ENCODE measurements around the gene COPS8. TPM values are rescaled to one million over a fixed set of nuclear protein-coding genes. Genes with fewer than 3 reads are reported as not detected.

COPS8 gene
- total and polyA plus RNA-seq, 8 donors, result 44.4 to 78.1 (median 69.7) TPM

- H3K9me3 ChIP-seq, result no peaks in the 10 kb centered on the region
- H3K27ac ChIP-seq, result no peak overlapping the region
- ATAC-seq (no peak), DNase-seq (no peak)
- H3K27me3 ChIP-seq, result no peaks in the 10 kb centered on the region
- H3K36me3 ChIP-seq, result no peaks in the 10 kb centered on the region
- H3K4me1 ChIP-seq, result peaks cover 0 to 8% of the 10 kb centered on the region in 2 donors
- TF ChIP-seq CTCF (IDR thresholded peaks at IDR 0.05), result no peak
- intact Hi-C loops (cut with DNase I), result loop anchor here in 1 of 2 donors (5.0 kb wide), 1 partner anchor 710 kb away; no protein-coding TSS in a partner anchor
- no peak overlapping the region for H3K4me3 ChIP-seq
Measured at GRCh38 chr2:237062585-237062984, 23.1 kb upstream of the COPS8 start.

GRCh38 chr2:237064203-237065070, 21.3 kb upstream of the COPS8 start:
- Histone ChIP-seq H3K9me3 (no peaks in the 10 kb centered on the region), H3K27ac (no peak overlapping the region), H3K27me3 (no peaks in the 10 kb centered on the region), H3K4me3 (no peak overlapping the region), H3K4me1 (peaks cover 0 to 8% of the 10 kb centered on the region in 2 donors), H3K36me3 (no peaks in the 10 kb centered on the region)
- ATAC-seq (no peak), DNase-seq (no peak)
- TF ChIP-seq CTCF (IDR thresholded peaks at IDR 0.05), result no peak
- intact Hi-C loops (cut with DNase I), result loop anchor here in 1 of 2 donors (5.0 kb wide), 1 partner anchor 712 kb away; no protein-coding TSS in a partner anchor

- TF ChIP-seq CTCF (IDR thresholded peaks at IDR 0.05), result no peak
- Histone ChIP-seq H3K27ac (no peak overlapping the region), H3K36me3 (no peaks in the 10 kb centered on the region), H3K9me3 (no peaks in the 10 kb centered on the region), H3K4me3 (no peak overlapping the region), H3K27me3 (no peaks in the 10 kb centered on the region), H3K4me1 (peaks cover 0 to 8% of the 10 kb centered on the region in 2 donors)
- ATAC-seq (no peak), DNase-seq (no peak)
- intact Hi-C loops (cut with DNase I), result no loop called here
Measured at GRCh38 chr2:237065071-237065377, 20.7 kb upstream of the COPS8 start.

- no peak for ATAC-seq
- Histone ChIP-seq H3K36me3 (no peaks in the 10 kb centered on the region), H3K9me3 (no peaks in the 10 kb centered on the region), H3K27me3 (no peaks in the 10 kb centered on the region), H3K4me1 (no peaks in the 10 kb centered on the region), H3K4me3 (no peak overlapping the region), H3K27ac (no peak overlapping the region)
- intact Hi-C loops (cut with DNase I), result no loop called here
- TF ChIP-seq CTCF (IDR thresholded peaks at IDR 0.05), result no peak
- no peak for DNase-seq
Measured at GRCh38 chr2:237066396-237066795, 19.3 kb upstream of the COPS8 start.

GRCh38 chr2:237068005-237068576, 17.6 kb upstream of the COPS8 start:
- no peak overlapping the region for H3K4me3 ChIP-seq

More at GRCh38 chr2:237068005-237068576, 17.6 kb upstream of the COPS8 start:
- DNase-seq (peak in 1 of 4 donors; percentile 53), ATAC-seq (no peak)
- Histone ChIP-seq H3K27me3 (no peaks in the 10 kb centered on the region), H3K4me1 (peaks cover 0 to 10% of the 10 kb centered on the region in 2 donors), H3K36me3 (no peaks in the 10 kb centered on the region), H3K9me3 (no peaks in the 10 kb centered on the region), H3K27ac (no peak overlapping the region)
- TF ChIP-seq CTCF (IDR thresholded peaks at IDR 0.05), result no peak
- intact Hi-C loops (cut with DNase I), result no loop called here
